ENCODE data around the gene CFAP70. TPM values are rescaled to one million over a fixed set of nuclear protein-coding genes. Genes with fewer than 3 reads are reported as not detected.

CFAP70 gene
- total RNA-seq, 1 donor from 2014 or later, result 1.5 TPM

- TF ChIP-seq POLR2A (IDR thresholded peaks at IDR 0.05) (no peak), POLR2AphosphoS5 (IDR thresholded peaks at IDR 0.05; ENCODE audit: insufficient read depth in 1 of 2, low read depth in 1 of 2) (no peak), CTCF (IDR thresholded peaks at IDR 0.05) (no peak)
- H3K36me3 ChIP-seq, result peaks cover 0 to 31% of the 10 kb centered on the region in 2 donors
- H3K27ac ChIP-seq, result no peak overlapping the region
- DNase-seq (ENCODE audit: extremely low spot score in 2 of 2), result no peak
- H3K27me3 ChIP-seq, result no peaks in the 10 kb centered on the region
- H3K4me3 ChIP-seq, result no peak overlapping the region
- H3K4me1 ChIP-seq, result no peaks in the 10 kb centered on the region
- H3K9me3 ChIP-seq, result no peaks in the 10 kb centered on the region
- intact Hi-C loops (cut with DNase I), result no loop called here
Observed at GRCh38 chr10:73366381-73367298, 8.0 kb upstream of the CFAP70 start.

DNA sequence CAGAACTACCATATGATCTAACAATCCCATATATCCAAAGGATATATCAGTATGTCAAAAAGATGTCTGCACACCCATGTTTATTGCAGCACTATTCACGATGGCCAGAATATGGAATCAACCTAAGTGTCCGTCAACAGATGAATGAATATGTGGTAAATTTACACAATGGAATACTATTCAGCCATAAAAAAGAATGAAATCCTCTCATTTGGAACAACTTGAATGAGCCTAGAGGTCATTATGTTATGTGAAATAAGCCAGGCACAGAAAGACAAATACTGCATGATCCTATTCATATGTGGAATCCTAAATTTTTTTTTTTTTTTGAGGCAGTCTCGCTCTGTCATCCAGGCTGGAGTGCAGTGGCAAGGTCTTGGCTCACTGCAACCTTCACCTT, 6.3 kb upstream of the CFAP70 start:
- peaks cover 0 to 27% of the 10 kb centered on the region in 2 donors for H3K36me3 ChIP-seq
- no peaks in the 10 kb centered on the region for H3K9me3 ChIP-seq
- no peak overlapping the region for H3K27ac ChIP-seq
- DNase-seq (ENCODE audit: extremely low spot score in 2 of 2), result no peak
- H3K4me1 ChIP-seq, result no peaks in the 10 kb centered on the region
- no peak overlapping the region for H3K4me3 ChIP-seq
- TF ChIP-seq CTCF (IDR thresholded peaks at IDR 0.05) (no peak), POLR2AphosphoS5 (IDR thresholded peaks at IDR 0.05; ENCODE audit: insufficient read depth in 1 of 2, low read depth in 1 of 2) (no peak), POLR2A (IDR thresholded peaks at IDR 0.05) (no peak)
- H3K27me3 ChIP-seq, result no peaks in the 10 kb centered on the region
- intact Hi-C loops (cut with DNase I), result no loop called here

GRCh38 chr10:73359492-73359891, 828 bp upstream of the CFAP70 start:
- Histone ChIP-seq H3K36me3 (no peaks in the 10 kb centered on the region), H3K4me3 (no peak overlapping the region), H3K27ac (no peak overlapping the region), H3K9me3 (no peaks in the 10 kb centered on the region), H3K27me3 (no peaks in the 10 kb centered on the region), H3K4me1 (peaks cover 8% of the 10 kb centered on the region)
- TF ChIP-seq CTCF (IDR thresholded peaks at IDR 0.05) (no peak), POLR2A (IDR thresholded peaks at IDR 0.05) (no peak), POLR2AphosphoS5 (IDR thresholded peaks at IDR 0.05; ENCODE audit: insufficient read depth in 1 of 2, low read depth in 1 of 2) (no peak)
- intact Hi-C loops (cut with DNase I), result no loop called here
- no peak for DNase-seq (ENCODE audit: extremely low spot score in 2 of 2)

- intact Hi-C loops (cut with DNase I), result no loop called here
- Histone ChIP-seq H3K4me3 (peak overlapping the region; percentile 68 to 89), H3K9me3 (no peaks in the 10 kb centered on the region), H3K36me3 (no peaks in the 10 kb centered on the region), H3K4me1 (peaks cover 8% of the 10 kb centered on the region), H3K27me3 (no peaks in the 10 kb centered on the region), H3K27ac (no peak overlapping the region)
- no peak for TF ChIP-seq CTCF (IDR thresholded peaks at IDR 0.05)
- no peak for TF ChIP-seq POLR2A (IDR thresholded peaks at IDR 0.05)
- no peak for TF ChIP-seq POLR2AphosphoS5 (IDR thresholded peaks at IDR 0.05; ENCODE audit: insufficient read depth in 1 of 2, low read depth in 1 of 2)
- no peak for DNase-seq (ENCODE audit: extremely low spot score in 2 of 2)
Observed at GRCh38 chr10:73357821-73358220, 843 bp downstream of the CFAP70 start.

GRCh38 chr10:73357166-73357565, 1.5 kb downstream of the CFAP70 start:
- DNase-seq (ENCODE audit: extremely low spot score in 2 of 2), result no peak
- Histone ChIP-seq H3K36me3 (no peaks in the 10 kb centered on the region), H3K4me3 (no peak overlapping the region), H3K27me3 (no peaks in the 10 kb centered on the region), H3K4me1 (peaks cover 8% of the 10 kb centered on the region), H3K9me3 (no peaks in the 10 kb centered on the region), H3K27ac (no peak overlapping the region)
- intact Hi-C loops (cut with DNase I), result no loop called here
- TF ChIP-seq POLR2AphosphoS5 (IDR thresholded peaks at IDR 0.05; ENCODE audit: insufficient read depth in 1 of 2, low read depth in 1 of 2), result no peak
- no peak for TF ChIP-seq CTCF (IDR thresholded peaks at IDR 0.05)
- no peak for TF ChIP-seq POLR2A (IDR thresholded peaks at IDR 0.05)
